Posterior vena cava (tissue), 2 donors: ENCODE data around the gene TMEM107. TPM values are rescaled to one million over a fixed set of nuclear protein-coding genes. Genes with fewer than 3 reads are reported as not detected.
A peak's percentile ranks its signal among the peaks of the same experiment; 100 is the strongest.

ENCODE experiments used
- DNase-seq: peaks from one replicate; pipeline ENCODE4 v3.0.0-alpha.2; 2020; ENCODE audit warnings: low spot score
- intact Hi-C, 2 donors: fragments of 100-400 bp; cut with DNase I; formaldehyde crosslinking; loops; one replicate each; pipeline versions ENCODE4 v1.14.1 to v1.14.2; 2022 to 2023
- total RNA-seq, 2 donors: library from RNA; stranded (reverse); fragmentation: NEBNext Ultra II Directional; extraction: Animal tissue kit (Norgen Biotek cat#: 25700); gene quantifications; one replicate each; pipeline ENCODE4 v1.2.1, GENCODE V29; 2021
- donor health status: DM: yes; HTN: yes; CAD: no.
- donor health status: DM: yes; HTN: yes; CAD: no.

TMEM107 gene
- total RNA-seq, 2 donors from 2014 or later, result 12.9 to 16.4 TPM

DNA sequence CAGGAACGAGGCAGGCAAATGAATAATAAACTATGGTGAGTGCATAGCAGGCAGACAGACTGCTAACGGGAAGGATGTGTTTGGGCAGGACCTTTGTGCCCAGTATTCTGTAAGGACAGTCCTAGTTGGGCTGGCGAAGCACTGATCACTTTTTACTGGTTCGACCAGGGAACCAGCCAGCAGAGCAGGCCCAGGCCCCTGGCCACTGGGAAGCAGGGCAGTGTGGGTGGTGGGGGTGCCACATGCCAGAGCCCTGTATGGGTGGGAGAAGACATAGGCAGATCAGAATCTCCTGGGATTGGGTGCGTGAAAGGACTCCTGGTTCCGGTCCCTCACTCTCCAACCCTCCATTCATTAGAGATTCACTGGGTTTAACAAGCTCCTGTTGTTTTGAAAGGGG is 9.4 kb downstream of the TMEM107 start:
- intact Hi-C loops, result no loop called here
- no peak for DNase-seq

DNA sequence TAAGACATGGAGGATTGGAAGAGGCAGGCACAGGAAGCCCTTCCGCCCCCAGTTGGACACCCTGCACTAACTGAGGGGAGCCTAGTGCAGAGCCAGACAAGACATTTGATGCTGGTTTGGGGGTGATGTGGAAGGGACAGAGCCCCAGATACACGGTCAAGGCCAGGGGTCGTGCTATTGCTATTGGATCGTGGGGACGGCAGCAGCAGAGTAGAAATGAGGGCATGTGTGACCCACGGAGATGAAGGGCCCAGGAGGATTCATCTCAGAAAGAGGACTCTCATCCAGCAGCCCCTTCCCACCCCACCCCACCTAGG is 11.4 kb downstream of the TMEM107 start:
- no peak for DNase-seq
- intact Hi-C loops, result no loop called here

DNA sequence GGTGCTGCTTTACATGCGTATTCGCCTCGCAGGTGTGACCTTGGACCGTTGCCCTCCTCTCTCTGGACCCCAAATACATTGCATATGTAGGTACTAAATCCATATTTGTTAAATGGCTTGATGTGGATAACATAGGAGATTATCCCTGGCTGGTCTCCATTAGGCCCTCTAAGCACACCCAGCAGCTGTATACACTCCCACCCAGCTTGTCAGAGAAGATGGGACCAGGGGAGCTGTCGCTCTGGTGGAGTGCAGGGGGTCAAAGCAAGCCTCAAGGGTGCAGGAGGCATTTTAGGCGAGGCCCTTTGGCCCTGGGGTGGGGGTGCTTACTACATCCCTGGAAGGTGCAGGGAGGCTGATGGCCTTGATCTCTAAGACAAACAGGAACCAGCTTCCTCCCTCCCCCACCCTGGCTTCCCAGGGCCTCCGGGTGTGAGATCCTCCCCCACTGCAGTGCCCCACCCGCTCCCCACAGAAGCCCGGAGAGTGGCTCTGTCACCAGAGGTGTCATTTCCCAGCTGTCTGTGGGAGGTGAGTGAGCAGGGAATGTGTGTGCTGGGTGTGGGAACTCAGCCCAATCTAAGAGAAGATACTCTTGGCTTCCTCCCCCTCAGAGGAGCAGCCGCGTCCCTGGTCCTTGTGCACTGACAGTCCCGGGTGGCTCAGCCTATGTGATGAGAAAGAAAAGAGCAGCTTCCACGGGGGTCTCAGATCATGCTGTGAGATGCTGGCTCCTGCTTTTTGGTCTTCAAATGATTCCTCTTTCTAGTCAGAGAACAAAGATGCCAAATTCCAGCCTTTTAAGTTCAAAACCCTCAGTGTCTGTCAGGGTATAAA is 12.0 kb downstream of the TMEM107 start:
- no peak for DNase-seq
- intact Hi-C loops, result no loop called here

DNA sequence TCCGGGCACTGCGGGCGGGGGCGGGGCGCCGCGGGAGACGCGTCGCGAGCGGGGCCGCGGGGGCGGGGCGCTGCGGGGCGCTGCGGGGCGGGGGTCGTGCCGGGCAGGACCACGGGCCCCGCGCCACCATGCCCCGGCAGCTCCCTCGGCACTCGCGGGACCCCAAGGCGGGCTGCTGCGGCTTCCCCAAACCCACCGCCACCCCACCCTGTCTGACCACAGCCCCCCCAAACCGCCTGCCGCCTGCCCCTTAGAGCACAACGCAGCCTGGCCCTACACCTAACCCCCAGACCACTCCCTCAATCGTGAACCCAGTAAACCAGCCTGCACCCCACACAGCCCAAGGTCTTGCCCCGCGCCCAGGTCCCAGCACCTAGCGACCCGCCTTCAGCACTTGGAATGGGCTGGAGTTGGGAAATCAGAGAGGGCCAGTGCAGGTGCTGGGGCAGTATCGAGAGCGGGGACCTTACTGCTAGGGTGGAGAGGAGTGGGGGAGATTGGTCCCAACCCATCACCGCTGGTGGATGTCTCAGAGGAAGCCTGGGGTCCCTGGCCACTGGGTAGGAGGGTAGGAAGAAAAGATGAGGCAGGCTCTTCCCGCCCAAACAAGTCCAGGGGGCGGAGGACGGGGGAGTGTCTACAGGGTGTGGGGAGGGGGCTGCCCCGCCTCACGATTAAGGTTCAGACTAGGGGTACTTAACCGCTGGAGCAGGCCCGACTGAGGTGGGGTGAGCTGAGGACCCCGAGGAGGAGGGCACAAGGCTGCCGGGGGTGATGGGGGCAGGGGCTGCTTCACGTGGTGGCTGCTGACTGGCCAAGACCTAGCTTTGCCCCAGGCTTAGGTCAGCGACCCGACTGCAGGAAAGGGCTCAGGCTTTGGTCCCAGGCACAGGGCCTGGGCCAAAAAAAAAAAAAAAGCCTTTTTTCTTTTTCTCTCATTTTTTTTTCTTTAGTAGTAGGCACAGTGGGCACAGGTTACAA is 12.9 kb downstream of the TMEM107 start:
- intact Hi-C loops, result no loop called here
- no peak for DNase-seq

DNA sequence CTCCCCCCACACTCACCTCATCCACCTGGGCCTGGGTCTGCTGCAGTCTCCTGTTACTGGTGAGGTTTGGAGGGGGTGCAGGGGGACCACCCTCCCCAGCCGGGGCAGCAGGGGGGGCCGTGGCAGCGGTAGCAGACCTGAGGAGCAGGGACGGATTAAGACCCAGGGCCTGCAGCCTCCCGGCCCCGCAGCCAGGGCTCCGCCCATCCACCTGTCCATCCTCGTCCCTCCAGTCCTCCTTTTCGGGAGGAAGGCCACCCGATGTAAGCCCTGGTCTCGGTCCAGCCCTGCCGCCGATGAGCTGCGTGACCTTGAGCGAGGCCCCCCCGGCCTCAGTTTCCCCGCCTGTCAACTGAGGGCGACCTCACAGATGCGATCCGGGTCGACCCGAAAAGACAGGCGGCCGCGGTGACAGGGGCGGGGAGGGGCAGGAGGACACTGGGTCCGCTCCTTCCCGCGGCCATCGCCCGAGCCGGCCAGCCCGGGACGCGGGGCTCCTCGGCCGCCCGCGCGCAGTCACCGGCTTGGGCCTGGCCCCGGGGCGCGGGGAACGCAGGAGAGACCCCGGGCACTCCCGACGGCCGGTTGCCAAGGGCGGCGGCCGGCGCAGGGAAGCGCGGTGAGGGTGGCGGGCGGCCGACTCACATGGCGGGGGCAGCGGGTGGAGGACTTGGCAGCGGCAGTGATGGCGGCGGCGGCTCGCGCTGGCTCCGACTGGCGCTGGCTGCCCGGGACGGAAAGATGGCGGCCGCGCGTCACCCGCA is 13.8 kb downstream of the TMEM107 start, which contains the start of gene VAMP2:
VAMP2 (minus strand) TSS at position 716 of the 764 bp plus-strand sequence; CDS start at position 647, 69 bp downstream.
- intact Hi-C loops, result no loop called here
- DNase-seq, result peak; percentile 96

DNA sequence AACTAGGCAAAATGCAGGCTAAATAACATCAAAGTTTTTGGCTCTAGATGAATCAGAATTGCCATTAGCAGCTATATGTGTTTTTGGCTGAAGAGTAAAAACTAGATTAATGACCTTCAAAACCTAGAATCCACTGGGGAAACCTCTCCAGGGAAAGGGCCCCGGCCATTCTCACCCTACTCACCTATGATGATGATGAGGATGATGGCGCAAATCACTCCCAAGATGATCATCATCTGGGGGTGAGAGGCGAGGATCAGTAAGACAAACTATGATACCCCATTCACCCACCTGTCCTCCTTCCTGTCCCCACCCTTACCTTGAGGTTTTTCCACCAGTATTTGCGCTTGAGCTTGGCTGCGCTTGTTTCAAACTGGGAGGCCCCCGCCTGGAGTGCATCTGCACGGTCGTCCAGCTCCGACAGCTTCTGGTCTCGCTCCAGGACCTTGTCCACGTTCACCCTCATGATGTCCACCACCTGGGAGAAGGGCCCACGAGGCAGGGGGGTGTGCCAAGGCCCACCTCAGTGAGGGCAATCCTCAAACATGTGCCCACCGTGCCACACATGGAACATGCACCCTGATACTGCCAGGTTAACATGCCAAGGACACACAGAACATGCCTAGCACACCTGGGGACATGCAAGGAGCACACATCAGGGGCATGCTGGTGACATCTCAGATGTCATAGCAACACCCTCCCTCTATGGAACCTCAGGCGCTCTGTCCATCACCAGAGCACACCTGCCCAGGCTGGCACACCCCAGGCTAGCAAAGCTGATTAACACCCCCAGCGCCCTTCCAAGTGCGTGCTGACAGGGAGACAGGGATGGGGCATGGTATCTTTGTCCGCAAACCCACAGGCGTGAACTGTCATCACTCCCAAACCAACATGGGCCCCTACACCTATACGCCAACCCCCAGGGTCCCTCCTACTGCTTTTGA is 14.6 kb downstream of the TMEM107 start:
- DNase-seq, result no peak
- intact Hi-C loops, result no loop called here

DNA sequence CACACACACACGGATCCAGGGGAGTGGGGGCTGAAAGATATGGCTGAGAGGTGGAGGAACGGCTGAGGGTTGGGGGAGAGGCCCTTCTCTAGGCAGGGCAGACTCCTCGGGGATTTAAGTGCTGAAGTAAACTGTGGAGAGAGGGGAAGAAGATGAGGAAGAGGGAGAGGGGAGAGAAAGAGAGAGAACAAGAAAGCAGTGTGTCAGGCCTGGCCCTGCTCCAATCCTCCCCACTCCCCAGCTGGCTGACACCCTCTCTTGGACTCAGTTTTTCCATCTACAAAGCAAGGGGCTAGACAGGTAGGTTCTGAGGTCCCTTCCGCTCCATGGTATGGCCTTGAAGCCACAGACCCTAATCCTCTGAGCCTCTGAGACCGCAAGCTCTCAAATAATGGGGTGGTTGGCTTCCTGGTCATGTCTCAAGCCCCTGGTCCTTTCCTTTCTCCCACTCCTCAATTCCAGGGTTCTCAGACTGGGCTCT is 15.4 kb downstream of the TMEM107 start:
- intact Hi-C loops, result no loop called here
- DNase-seq, result no peak

DNA sequence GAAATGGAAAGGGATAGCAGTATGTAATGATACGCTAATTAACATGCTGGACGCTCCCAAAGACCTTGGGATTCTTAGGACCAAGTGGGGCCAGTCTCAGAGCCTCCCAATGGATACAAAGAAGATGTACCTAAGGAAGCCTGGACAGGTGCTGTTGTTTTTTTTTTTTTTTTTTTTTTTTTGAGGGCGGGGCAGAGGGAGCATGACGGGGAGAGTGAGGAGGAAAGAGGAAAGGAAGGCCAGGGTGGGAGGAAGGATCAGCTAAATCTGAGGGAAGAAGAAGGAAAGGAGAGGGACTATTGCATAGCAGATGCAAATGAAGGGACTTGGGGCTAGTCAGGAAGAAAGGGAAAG is 16.0 kb downstream of the TMEM107 start:
- intact Hi-C loops, result no loop called here
- DNase-seq, result no peak

DNA sequence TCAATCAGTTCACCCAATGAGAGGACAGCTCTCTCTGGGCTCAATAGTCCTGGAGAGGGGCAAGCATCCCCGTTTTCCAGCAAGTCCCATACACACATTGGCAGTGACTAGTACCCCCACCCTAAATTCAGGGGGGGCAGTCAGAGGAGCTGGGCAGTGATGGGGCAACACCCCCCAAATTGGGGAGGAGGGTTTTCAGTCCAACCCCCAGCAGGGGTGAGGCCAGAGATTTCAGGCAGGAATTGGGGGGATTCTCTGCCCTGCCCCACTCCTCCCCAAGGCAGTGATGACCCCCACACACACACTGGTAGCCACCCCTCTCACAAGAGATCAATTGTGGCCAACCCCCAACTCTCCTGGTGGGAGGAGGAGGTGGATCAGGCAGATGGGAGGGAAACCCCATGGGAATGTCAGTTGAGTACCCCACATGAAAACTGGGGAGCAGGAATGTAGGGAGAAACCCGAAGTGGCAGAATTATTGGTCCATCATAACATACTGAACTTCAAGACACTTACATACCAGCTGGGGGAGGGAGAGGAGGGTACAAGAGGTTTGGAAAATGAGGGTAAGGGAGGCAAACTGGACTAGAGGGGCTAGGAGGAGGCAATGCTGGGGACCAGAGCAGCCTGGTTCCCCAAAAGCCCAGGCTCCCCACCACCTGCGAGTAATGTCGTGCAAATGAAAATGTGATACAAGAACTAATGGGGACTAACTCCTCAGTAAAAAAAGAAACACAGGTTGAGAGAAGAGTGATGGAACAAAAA is 16.5 kb downstream of the TMEM107 start:
- intact Hi-C loops, result no loop called here
- DNase-seq, result no peak

DNA sequence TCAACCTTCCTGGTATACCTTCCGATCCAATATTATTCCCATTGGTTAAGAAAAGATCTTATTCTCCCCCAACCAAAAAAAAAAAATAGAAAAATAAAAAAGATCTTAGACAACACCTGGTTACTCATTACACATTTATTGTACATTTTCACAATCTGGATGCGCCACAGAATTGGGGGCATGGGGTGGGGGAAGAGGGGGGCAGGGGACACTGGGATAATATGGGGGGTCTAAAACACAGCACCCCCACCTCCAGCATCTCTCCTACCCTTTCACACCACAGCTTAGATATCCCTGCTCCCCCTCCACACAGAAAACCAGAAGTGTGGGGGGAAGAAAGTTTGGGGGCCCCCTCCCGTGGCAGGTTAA is 17.2 kb downstream of the TMEM107 start:
- intact Hi-C loops, result no loop called here
- DNase-seq, result no peak

DNA sequence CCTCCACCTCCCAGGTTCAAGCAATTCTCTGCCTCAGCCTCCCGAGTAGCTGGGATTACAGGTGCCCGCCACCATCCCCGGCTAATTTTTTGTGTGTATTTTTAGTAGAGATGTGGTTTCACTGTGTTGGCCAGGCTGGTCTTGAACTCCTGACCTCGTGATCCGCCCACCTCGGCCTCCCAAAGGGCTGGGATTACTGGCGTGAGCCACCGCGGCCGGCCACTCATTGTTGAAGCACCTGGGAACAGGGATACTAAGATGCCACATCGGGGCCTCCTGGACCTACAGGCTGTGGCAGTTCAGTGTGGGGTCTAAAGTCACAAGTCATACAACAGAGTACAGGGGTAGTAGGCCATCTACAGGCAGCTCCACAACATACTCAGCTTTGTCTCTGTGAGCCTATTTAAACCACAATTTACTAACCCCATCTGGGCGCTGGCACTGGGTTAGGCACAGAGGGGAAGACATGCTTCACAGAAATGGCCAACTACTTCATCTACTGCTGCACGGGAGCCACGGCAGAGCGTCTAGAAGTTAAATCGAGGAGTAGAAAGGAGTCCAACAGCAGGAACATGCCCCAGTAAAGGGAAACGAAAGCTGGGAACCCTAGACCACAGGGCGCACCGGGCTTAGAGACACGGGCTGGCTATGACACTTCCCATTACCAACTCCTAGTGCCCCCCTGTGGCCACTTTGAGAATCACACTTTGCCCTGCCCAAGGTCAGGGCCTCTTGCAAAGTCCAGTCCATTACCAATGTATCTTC is 17.7 kb downstream of the TMEM107 start:
- DNase-seq, result peak; percentile 97
- intact Hi-C loops, result no loop called here

DNA sequence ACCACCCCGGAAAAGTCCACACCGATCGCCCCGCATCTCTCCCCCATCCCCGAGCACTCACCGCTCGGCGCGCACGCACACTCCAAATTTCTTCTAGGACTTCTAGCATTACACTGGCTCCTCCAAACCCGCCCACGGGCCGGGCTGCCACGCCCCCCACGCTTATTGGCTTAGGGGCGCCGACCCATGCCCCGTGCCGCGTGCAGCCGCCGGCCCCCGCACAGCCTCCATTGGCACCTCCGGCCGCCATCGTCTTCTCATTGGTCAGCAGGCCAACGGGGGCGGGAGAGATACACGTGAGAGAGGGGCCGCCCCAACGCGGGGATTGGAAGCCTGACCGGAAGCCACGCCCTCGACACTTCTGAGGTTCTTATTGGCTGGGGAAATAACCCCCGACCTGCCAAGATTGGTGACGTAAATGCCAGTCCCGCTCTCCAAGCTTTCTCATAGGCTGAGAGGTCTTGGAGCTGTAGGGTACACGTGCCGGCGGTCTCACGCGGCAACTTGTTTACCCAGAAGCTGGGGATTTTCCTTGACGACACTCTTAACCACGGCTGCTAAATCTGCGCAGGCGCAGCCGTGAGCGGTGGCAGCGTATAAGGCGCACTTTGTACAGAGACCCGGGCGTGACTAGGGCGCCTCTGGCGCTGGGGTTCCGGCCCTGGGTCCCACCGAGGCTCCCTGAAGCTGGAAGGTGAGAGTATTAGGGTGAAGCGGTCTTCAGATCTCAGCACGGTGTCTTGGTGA is 19.8 kb downstream of the TMEM107 start:
- intact Hi-C loops, result no loop called here

DNA sequence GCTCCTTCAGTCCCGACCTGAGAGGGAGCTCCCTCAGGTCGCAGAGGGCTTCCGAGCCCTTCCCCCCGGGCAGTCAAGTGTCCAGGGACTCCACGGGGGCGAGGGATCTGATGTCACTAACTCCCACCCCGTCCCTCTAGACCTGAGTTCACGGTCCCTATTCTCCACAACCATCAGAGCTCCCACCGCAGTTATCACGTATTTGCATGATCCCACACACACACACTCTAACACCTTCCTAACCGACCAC is 20.3 kb downstream of the TMEM107 start:
- DNase-seq, result no peak
- intact Hi-C loops, result no loop called here

More for the DNA sequence above, 19.8 kb downstream of the TMEM107 start:
- peak; percentile 100 for DNase-seq

DNA sequence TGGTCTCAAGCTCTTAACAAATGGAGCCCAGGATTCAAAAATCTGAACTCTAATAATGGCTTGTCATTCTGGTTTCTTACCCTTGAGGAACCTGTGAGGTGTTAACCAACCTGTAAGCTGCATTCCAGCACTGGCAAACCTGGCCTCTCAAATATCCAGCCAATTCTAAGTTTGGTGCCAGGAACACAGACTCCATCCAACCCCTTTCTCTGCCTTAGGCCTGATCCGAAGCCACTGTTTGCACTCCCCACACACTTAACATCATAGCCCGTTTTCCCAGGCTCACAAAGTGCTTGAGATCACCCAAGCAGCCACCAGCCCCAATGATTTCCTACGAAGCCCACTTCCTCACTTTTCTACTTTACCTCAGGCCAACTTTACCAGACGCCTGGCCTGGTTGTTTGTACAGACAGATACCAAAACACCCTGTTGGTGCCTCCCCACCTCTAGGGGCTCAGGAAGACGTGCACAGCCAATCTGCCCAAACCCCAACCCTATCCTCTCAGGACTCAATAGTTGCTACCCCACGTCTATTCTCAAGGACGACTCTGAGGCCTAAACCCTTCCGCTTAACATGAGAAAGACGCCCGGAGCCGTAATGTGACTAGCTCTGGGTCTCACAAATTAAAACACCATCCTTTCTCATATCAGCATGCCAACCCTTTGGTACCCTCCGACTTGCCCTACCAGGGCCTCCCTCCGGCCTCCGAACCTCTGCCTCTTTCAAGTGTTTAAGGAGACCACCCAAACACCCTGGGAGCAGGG is 20.8 kb downstream of the TMEM107 start:
- no peak for DNase-seq
- intact Hi-C loops, result no loop called here

DNA sequence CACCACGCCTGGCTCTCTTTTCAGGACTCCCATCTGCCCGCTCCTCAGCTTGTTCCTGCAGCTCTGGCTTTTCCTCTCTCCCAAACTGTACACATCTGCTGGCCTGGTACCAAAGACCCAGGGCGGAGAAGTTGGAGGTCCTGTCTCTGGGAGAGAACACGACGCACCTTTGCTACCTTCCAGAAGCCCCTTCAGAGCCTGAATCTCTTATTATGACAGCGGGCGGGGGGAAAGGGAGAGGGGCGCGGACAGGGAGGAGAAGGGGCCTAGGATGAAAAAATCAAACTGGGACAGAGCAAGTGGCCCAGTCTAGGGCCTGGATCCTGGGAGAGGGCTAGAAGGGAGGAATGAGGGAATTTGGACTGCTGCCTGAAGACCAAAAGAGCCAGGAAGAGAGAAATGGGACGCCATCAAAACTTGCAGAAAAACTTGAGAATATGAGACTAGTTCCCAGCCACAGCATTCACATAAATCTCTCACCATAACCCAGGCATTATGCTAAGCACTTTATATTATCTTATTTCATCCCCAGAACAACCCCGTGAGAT is 21.5 kb downstream of the TMEM107 start:
- no peak for DNase-seq
- intact Hi-C loops, result no loop called here
